ENCODE data around the gene USP5.

- no peak for TF ChIP-seq CTCF (IDR thresholded peaks at IDR 0.05)
- no peak for TF ChIP-seq EZH2 (IDR thresholded peaks at IDR 0.05; ENCODE audit: borderline replicate concordance, insufficient read depth, low read depth, low read length, poor library complexity, severe bottlenecking)
These were observed 35.4 kb upstream of the USP5 start for GRCh38 chr12:6816598-6816997.

Measured in B cell (primary cell).